Endothelial cell of umbilical vein (primary cell): ENCODE measurements around the gene GP9. TPM values are rescaled to one million over a fixed set of nuclear protein-coding genes. Genes with fewer than 3 reads are reported as not detected.

Experiments used
- BruUV-seq: library from RNA; stranded (reverse); fragments of 400-500 nt; replicated peaks from 2 replicates; lab custom pipeline; 2021; lab: Mats Ljungman, UMichigan
- CTCF ChIA-PET: fragments of 300-600, 350-600 bp; sonication (Branson Sonifier 250); formaldehyde crosslinking; loops from one replicate; lab custom pipeline; 2021; ENCODE audit warnings: antibody characterized with exemption, inconsistent platforms; lab: Charles Lee
- POLR2A ChIA-PET: fragments of 300-600, 350-600 bp; sonication (Branson Sonifier 250); formaldehyde crosslinking; loops from one replicate; lab custom pipeline; 2021; ENCODE audit warnings: antibody characterized with exemption, inconsistent platforms; lab: Charles Lee
- DNase-seq: peaks from one replicate; pipeline ENCODE4 v3.0.0-alpha.2; 2011; ENCODE audit warnings: low read depth, low spot score
- FAIRE-seq: peaks from 2 replicates; lab custom pipeline; 2011; peaks lifted over from hg19 to GRCh38; lab: Jason Lieb, UNC
- H2AFZ ChIP-seq: 2 replicates; pipeline ENCODE4 v1.6.0; 2012; ENCODE audit warnings: low read depth, low read length, control low read depth, inconsistent platforms
- H3K27ac ChIP-seq: 2 replicates; pipeline ENCODE4 v1.5.1; 2011; ENCODE audit warnings: low read depth, mild to moderate bottlenecking, control low read depth, low read length, moderate library complexity; ENCODE audit not compliant: insufficient read depth
- H3K27me3 ChIP-seq, 2 experiments: 2 replicates each; pipeline versions ENCODE4 v1.6.0 to v1.6.1; 2011; ENCODE audit warnings: low read length in 2 of 2, mixed read lengths in 1 of 2; ENCODE audit not compliant: control insufficient read depth in 2 of 2, insufficient read depth in 2 of 2
- H3K36me3 ChIP-seq, 2 experiments: 2 replicates in 1 of 2; 3 replicates in 1 of 2; pipeline ENCODE4 v1.5.1; 2011; ENCODE audit warnings: low read length in 2 of 2, mild to moderate bottlenecking in 1 of 2, moderate library complexity in 1 of 2; ENCODE audit not compliant: control insufficient read depth in 2 of 2, insufficient read depth in 2 of 2; ENCODE audit errors: extremely low read depth in 1 of 2
- H3K4me1 ChIP-seq: 3 replicates; pipeline ENCODE4 v1.5.1; 2011; ENCODE audit warnings: mild to moderate bottlenecking, low read length; ENCODE audit not compliant: control insufficient read depth, insufficient read depth; ENCODE audit errors: extremely low read depth
- H3K4me2 ChIP-seq: 2 replicates; pipeline ENCODE4 v1.6.1; 2011; ENCODE audit warnings: low read length, control low read depth, mixed read lengths; ENCODE audit not compliant: insufficient read depth
- H3K4me3 ChIP-seq, 3 experiments: fragments of 200-600 bp in 1 of 3; sonication (generic), shearing (Covaris generic) in 1 of 3; replicated peaks in 1 of 3; 2 replicates each; pipeline ENCODE4 v1.5.1; 2011 to 2016; ENCODE audit warnings: control low read depth in 3 of 3, low read length in 3 of 3, mild to moderate bottlenecking in 2 of 3, inconsistent platforms in 1 of 3, low read depth in 1 of 3, moderate library complexity in 1 of 3; ENCODE audit not compliant: insufficient read depth in 1 of 3
- H3K79me2 ChIP-seq: 2 replicates; pipeline ENCODE4 v1.6.0; 2012; ENCODE audit warnings: low read length, inconsistent platforms; ENCODE audit not compliant: control insufficient read depth, insufficient read depth
- H3K9ac ChIP-seq: replicated peaks from 2 replicates; pipeline ENCODE3; 2011; ENCODE audit warnings: low read length, control low read depth; ENCODE audit not compliant: insufficient read depth; ENCODE audit errors: extremely low read depth
- H3K9me1 ChIP-seq: replicated peaks from 3 replicates; pipeline ENCODE4 v1.6.0; 2011; ENCODE audit warnings: mild to moderate bottlenecking, low read length; ENCODE audit not compliant: control insufficient read depth, insufficient read depth; ENCODE audit errors: extremely low read depth
- H3K9me3 ChIP-seq: replicated peaks from 2 replicates; pipeline ENCODE4 v1.5.1; 2012; ENCODE audit warnings: low read length, inconsistent platforms; ENCODE audit not compliant: control insufficient read depth, insufficient read depth
- H4K20me1 ChIP-seq: replicated peaks from 2 replicates; pipeline ENCODE3; 2011; ENCODE audit warnings: mild to moderate bottlenecking, low read length; ENCODE audit not compliant: control insufficient read depth, insufficient read depth; ENCODE audit errors: extremely low read depth
- EZH2 ChIP-seq: IDR thresholded peaks from 2 replicates; pipeline ENCODE4 v1.6.1; 2012; ENCODE audit warnings: borderline replicate concordance, low read depth, mild to moderate bottlenecking, moderate library complexity, low read length, inconsistent platforms; ENCODE audit not compliant: severe bottlenecking
- FOS ChIP-seq: IDR thresholded peaks from 2 replicates; pipeline ENCODE4 v1.6.1; 2011; ENCODE audit warnings: mild to moderate bottlenecking, low read length, moderate library complexity, borderline replicate concordance; ENCODE audit not compliant: insufficient read depth
- GATA2 ChIP-seq: IDR thresholded peaks from 2 replicates; pipeline ENCODE4 v1.7.0; 2011; ENCODE audit warnings: low read depth, mild to moderate bottlenecking, moderate library complexity, mixed read lengths, low read length; ENCODE audit not compliant: insufficient read length, insufficient read depth
- MAX ChIP-seq: IDR thresholded peaks from 2 replicates; pipeline ENCODE4 v1.6.1; 2011; ENCODE audit not compliant: insufficient read depth, insufficient read length
- MYC ChIP-seq: IDR thresholded peaks from one replicate; pipeline ENCODE4 v1.6.1; 2011; ENCODE audit warnings: mild to moderate bottlenecking, low read depth, low read length
- POLR2A ChIP-seq: IDR thresholded peaks from 2 replicates; pipeline ENCODE4 v1.6.1; 2012; ENCODE audit warnings: low read depth, mild to moderate bottlenecking, control low read depth, low read length
- POLR2AphosphoS5 ChIP-seq: IDR thresholded peaks from 2 replicates; pipeline ENCODE4 v1.6.1; 2012; ENCODE audit warnings: low read depth, mild to moderate bottlenecking, control low read depth, low read length, moderate library complexity; ENCODE audit not compliant: insufficient read depth
- dilution Hi-C: fragments of 300-500 bp; cut with MboI; formaldehyde crosslinking; loops from one replicate; pipeline ENCODE4 v1.15.0; 2019; ENCODE audit warnings: low sequenced_read_pairs; ENCODE audit not compliant: extremely low pct_ligation_motif_present
- intact Hi-C: fragments of 100-400 bp; cut with micrococcal nuclease; formaldehyde crosslinking; loops from one replicate; pipeline ENCODE4 v1.10.0; 2022
- polyA plus RNA-seq, 4 experiments: library from polyadenylated mRNA; depleted of rRNA in 3 of 4; stranded (reverse) in 3 of 4; unstranded in 1 of 4; fragments of >200 nt; gene quantifications; 2 replicates each; pipeline versions ENCODE4 v1.2.1 to v1.2.3, GENCODE V29; 2011 to 2012; ENCODE audit warnings: missing spikeins in 1 of 4
- total RNA-seq: library from RNA; stranded (reverse); gene quantifications from 2 replicates; pipeline ENCODE4 v1.2.3, GENCODE V29; 2021
- TF ChIP-seq, protein P1 (sequence below), 2 donors: IDR thresholded peaks; 1 replicate in 1 of 2; 2 replicates in 1 of 2; pipeline ENCODE4 v1.5.1; 2011; ENCODE audit warnings: low read length in 2 of 2, mild to moderate bottlenecking in 2 of 2, moderate library complexity in 2 of 2, control low read depth in 1 of 2, inconsistent platforms in 1 of 2, low read depth in 1 of 2; ENCODE audit not compliant: insufficient read depth in 1 of 2; ENCODE audit errors: extremely low read depth in 1 of 2

GP9 gene
- total and polyA plus RNA-seq, 2 donors (not counting 3 experiments of a cell fraction or from before 2014, with no cell fraction given), result not detected

DNA sequence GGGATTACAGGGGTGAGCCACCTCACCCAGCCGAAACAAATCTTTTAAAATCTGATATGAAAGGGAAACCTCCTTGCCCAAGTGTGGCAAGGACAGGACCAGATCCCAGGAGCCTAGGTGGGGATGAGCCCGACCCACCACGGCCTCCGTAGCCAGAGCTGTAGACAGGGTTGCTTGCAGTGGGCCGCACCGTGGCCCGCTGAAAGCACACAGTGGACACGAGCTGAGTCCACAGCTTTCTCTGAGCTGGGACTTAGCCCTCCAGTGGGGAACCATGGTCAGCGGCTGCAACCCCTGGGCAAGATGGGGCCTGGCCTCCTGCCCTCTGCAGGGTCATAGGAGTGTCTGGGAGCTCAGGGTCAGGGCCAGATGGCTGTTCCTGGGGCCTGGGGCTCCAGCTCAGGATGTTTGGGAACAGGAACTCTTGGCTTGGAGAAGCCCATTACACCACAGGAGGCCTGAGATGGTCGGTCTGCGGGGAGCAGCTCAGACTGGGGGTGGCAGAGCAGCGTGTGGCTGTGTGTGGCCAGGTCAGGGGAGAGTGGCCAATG is 24.7 kb downstream of the GP9 start:
- Histone ChIP-seq H3K27ac (no peak overlapping the region), H3K4me3 (no peak overlapping the region), H3K4me2 (no peak overlapping the region), H3K4me1 (peaks cover 3% of the 10 kb centered on the region), H3K27me3 (no peaks in the 10 kb centered on the region), H3K9me3 (no peaks in the 10 kb centered on the region), H3K9me1 (no peaks in the 10 kb centered on the region), H2AFZ (no peak overlapping the region), H3K79me2 (no peaks in the 10 kb centered on the region), H3K9ac (no peak overlapping the region), H3K36me3 (no peaks in the 10 kb centered on the region), H4K20me1 (no peaks in the 10 kb centered on the region)
- dilution Hi-C loops, result no loop called here
- CTCF ChIA-PET, result interaction anchor here (1.4 to 4.0 kb wide), 3 partner anchors 16 to 115 kb away, joined by 4 to 24 read pairs (median 11); no protein-coding TSS in a partner anchor
- intact Hi-C loops, result no loop called here
- no peak for TF ChIP-seq FOS
- no peak for TF ChIP-seq POLR2AphosphoS5
- TF ChIP-seq MAX, result no peak
- TF ChIP-seq MYC, result no peak
- TF ChIP-seq, protein P1, sequence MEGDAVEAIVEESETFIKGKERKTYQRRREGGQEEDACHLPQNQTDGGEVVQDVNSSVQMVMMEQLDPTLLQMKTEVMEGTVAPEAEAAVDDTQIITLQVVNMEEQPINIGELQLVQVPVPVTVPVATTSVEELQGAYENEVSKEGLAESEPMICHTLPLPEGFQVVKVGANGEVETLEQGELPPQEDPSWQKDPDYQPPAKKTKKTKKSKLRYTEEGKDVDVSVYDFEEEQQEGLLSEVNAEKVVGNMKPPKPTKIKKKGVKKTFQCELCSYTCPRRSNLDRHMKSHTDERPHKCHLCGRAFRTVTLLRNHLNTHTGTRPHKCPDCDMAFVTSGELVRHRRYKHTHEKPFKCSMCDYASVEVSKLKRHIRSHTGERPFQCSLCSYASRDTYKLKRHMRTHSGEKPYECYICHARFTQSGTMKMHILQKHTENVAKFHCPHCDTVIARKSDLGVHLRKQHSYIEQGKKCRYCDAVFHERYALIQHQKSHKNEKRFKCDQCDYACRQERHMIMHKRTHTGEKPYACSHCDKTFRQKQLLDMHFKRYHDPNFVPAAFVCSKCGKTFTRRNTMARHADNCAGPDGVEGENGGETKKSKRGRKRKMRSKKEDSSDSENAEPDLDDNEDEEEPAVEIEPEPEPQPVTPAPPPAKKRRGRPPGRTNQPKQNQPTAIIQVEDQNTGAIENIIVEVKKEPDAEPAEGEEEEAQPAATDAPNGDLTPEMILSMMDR (IDR thresholded peaks at IDR 0.05; ENCODE audit: extremely low read depth in 1 of 2, insufficient read depth in 1 of 2, low read depth in 1 of 2, low read length in 2 of 2), result no peak
- no peak for TF ChIP-seq GATA2
- TF ChIP-seq EZH2, result no peak
- TF ChIP-seq POLR2A, result no peak
- FAIRE-seq, result no peak
- POLR2A ChIA-PET, result interaction anchor here (1.1 kb wide), 1 partner anchor 115 kb away, joined by 3 read pairs; no protein-coding TSS in a partner anchor
- no TSS peak for BruUV-seq
- no peak for DNase-seq
